MG63 (cell line): ENCODE data around the gene ANXA2R. TPM values are rescaled to one million over a fixed set of nuclear protein-coding genes. Genes with fewer than 3 reads are reported as not detected.
"Not testable (repeated sequence)": the region's sequence is repeated elsewhere in the genome, so short reads cannot be mapped to it uniquely, and the experiment has no call there.

Source experiments
- DNase-seq: peaks from one replicate; pipeline ENCODE4 v3.0.0-alpha.2; 2020
- H3K27me3 ChIP-seq: fragments of 250-450 bp; sonication (Bioruptor Pico); 2 replicates; pipeline ENCODE4 v1.5.1; 2020; ENCODE audit warnings: mild to moderate bottlenecking, moderate library complexity
- H3K36me3 ChIP-seq: fragments of 250-450 bp; sonication (Bioruptor Pico); 2 replicates; pipeline ENCODE4 v1.5.1; 2020; ENCODE audit warnings: mild to moderate bottlenecking, moderate library complexity
- H3K4me3 ChIP-seq: fragments of 250-450 bp; sonication (Bioruptor Pico); 2 replicates; pipeline ENCODE4 v1.5.1; 2020; ENCODE audit warnings: mild to moderate bottlenecking, moderate library complexity
- H3K9me3 ChIP-seq: fragments of 250-450 bp; sonication (Bioruptor Pico); 2 replicates; pipeline ENCODE4 v1.5.1; 2020; ENCODE audit warnings: mild to moderate bottlenecking, moderate library complexity
- total RNA-seq: library from RNA; depleted of rRNA; stranded (reverse); fragments of >200 nt; shearing (Covaris generic); gene quantifications from 2 replicates; pipeline ENCODE4 v1.2.3, GENCODE V29; 2014; ENCODE audit warnings: low replicate concordance; rRNA removed

Gene ANXA2R
- 0.12 and 4.3 TPM in 2 replicates for total RNA-seq

- Histone ChIP-seq H3K27me3 (no peaks in the 10 kb centered on the region), H3K36me3 (peaks cover 2% of the 10 kb centered on the region; the same call in 1 of the 2 replicates), H3K4me3 (peak within 1 kb of the TSS; percentile 63), H3K9me3 (no peaks in the 10 kb centered on the region)
- peak; percentile 92 for DNase-seq
Measured at GRCh38 chr5:43040287-43041098, at the start of gene ANXA2R. Gene ANXA2R, minus strand, starts transcription at chr5:43040319. Its CDS starts 273 bp downstream, at chr5:43040046.

GRCh38 chr5:43086118-43086908 lies 46.2 kb upstream of the ANXA2R start:
- not testable (repeated sequence) for H3K9me3 ChIP-seq, H3K4me3 ChIP-seq, H3K36me3 ChIP-seq, H3K27me3 ChIP-seq, DNase-seq

GRCh38 chr5:43085453-43085852 lies 45.3 kb upstream of the ANXA2R start:
- H3K36me3 ChIP-seq: peaks cover 7% of the 10 kb centered on the region; the same call in 1 of the 2 replicates
- DNase-seq: no peak
- H3K27me3 ChIP-seq: no peaks in the 10 kb centered on the region
- no peaks in the 10 kb centered on the region for H3K9me3 ChIP-seq
- no peak overlapping the region for H3K4me3 ChIP-seq

GRCh38 chr5:43084468-43084867 lies 44.3 kb upstream of the ANXA2R start:
- not testable (repeated sequence) for H3K4me3 ChIP-seq, H3K27me3 ChIP-seq

GRCh38 chr5:43081345-43081744 lies 41.2 kb upstream of the ANXA2R start:
- not testable (repeated sequence) for DNase-seq, H3K4me3 ChIP-seq, H3K9me3 ChIP-seq, H3K27me3 ChIP-seq, H3K36me3 ChIP-seq

More at GRCh38 chr5:43084468-43084867, 44.3 kb upstream of the ANXA2R start:
- DNase-seq, H3K36me3 ChIP-seq, H3K9me3 ChIP-seq: not testable (repeated sequence)

- DNase-seq: peak; percentile 74
- peaks cover 7% of the 10 kb centered on the region; the same call in 1 of the 2 replicates for H3K36me3 ChIP-seq
- H3K9me3 ChIP-seq: no peaks in the 10 kb centered on the region
- no peaks in the 10 kb centered on the region for H3K27me3 ChIP-seq
- no peak overlapping the region for H3K4me3 ChIP-seq
Measured at GRCh38 chr5:43078956-43079355, 38.8 kb upstream of the ANXA2R start.

- DNase-seq, H3K9me3 ChIP-seq: not testable (repeated sequence)
Measured at GRCh38 chr5:43077446-43078191, 37.5 kb upstream of the ANXA2R start.

GRCh38 chr5:43075319-43076293 lies 35.5 kb upstream of the ANXA2R start:
- Histone ChIP-seq H3K36me3 (peaks cover 4% of the 10 kb centered on the region), H3K4me3 (no peak overlapping the region), H3K27me3 (no peaks in the 10 kb centered on the region), H3K9me3 (no peaks in the 10 kb centered on the region)
- no peak for DNase-seq

More at GRCh38 chr5:43077446-43078191, 37.5 kb upstream of the ANXA2R start:
- not testable (repeated sequence) for H3K4me3 ChIP-seq, H3K36me3 ChIP-seq, H3K27me3 ChIP-seq

- DNase-seq: no peak
Measured at GRCh38 chr5:43074987-43075318, 34.8 kb upstream of the ANXA2R start.

GRCh38 chr5:43073597-43074546 lies 33.8 kb upstream of the ANXA2R start:
- Histone ChIP-seq H3K9me3 (no peaks in the 10 kb centered on the region), H3K4me3 (no peak overlapping the region), H3K36me3 (peaks cover 4% of the 10 kb centered on the region), H3K27me3 (no peaks in the 10 kb centered on the region)
- DNase-seq: peak; percentile 24

More at GRCh38 chr5:43074987-43075318, 34.8 kb upstream of the ANXA2R start:
- Histone ChIP-seq H3K27me3 (no peaks in the 10 kb centered on the region), H3K36me3 (peaks cover 4% of the 10 kb centered on the region), H3K4me3 (no peak overlapping the region), H3K9me3 (no peaks in the 10 kb centered on the region)

- H3K27me3 ChIP-seq, H3K36me3 ChIP-seq, H3K4me3 ChIP-seq, DNase-seq, H3K9me3 ChIP-seq: not testable (repeated sequence)
Measured at GRCh38 chr5:43069401-43069720, 29.2 kb upstream of the ANXA2R start.

- peak overlapping the region; percentile 81 for H3K4me3 ChIP-seq
- H3K9me3 ChIP-seq: no peaks in the 10 kb centered on the region
- H3K27me3 ChIP-seq: no peaks in the 10 kb centered on the region
- peaks cover 4% of the 10 kb centered on the region for H3K36me3 ChIP-seq
- DNase-seq: no peak
Measured at GRCh38 chr5:43068037-43068436, 27.9 kb upstream of the ANXA2R start.

- no peaks in the 10 kb centered on the region for H3K27me3 ChIP-seq
- H3K4me3 ChIP-seq: peak overlapping the region; percentile 81
- H3K36me3 ChIP-seq: peaks cover 4% of the 10 kb centered on the region
- no peaks in the 10 kb centered on the region for H3K9me3 ChIP-seq
- DNase-seq: peak; percentile 87
Measured at GRCh38 chr5:43066799-43067741, 27.0 kb upstream of the ANXA2R start.
